GDM1 (cell line): ENCODE results near the gene SPON1.
"Not testable (repeated sequence)": the region's sequence is repeated elsewhere in the genome, so short reads cannot be mapped to it uniquely, and the experiment has no call there.

Experiments used
- DNase-seq: peaks from one replicate; lab custom pipeline; 2025; lab: John Stamatoyannopoulos, UW

Gene SPON1

DNA sequence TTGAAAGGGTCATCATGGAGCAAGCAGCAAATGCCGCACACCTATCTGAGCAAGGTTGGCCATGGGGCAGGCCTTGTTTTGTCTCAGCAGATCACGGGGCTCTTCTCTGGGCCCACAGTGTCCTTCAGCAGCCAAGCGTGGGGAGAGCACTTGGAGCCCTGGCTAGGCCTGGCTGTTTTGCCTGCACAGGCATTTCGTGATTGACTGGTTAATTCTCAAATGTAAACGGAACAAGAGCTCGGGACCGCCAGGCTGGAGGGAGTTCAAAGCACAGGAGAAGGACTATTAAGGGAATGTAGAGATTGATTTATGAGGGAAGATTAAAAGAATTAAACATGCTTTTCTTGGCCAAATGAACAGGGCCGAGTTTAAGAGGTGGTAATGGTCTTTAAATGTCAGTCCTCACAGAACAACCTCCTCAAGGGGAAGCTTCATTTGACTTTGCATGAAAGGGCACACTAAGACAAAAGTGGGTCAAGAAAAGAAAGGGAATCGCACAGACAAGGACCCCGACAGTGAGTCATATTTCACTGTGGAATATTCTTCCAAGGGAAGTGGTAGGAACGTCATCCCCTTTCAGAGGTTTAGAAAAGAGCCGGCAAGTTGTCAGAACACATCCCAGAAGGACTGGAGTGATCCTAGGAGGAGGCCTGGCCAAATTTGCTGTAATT lies 20.7 kb downstream of the SPON1 start:
- no peak for DNase-seq

DNA sequence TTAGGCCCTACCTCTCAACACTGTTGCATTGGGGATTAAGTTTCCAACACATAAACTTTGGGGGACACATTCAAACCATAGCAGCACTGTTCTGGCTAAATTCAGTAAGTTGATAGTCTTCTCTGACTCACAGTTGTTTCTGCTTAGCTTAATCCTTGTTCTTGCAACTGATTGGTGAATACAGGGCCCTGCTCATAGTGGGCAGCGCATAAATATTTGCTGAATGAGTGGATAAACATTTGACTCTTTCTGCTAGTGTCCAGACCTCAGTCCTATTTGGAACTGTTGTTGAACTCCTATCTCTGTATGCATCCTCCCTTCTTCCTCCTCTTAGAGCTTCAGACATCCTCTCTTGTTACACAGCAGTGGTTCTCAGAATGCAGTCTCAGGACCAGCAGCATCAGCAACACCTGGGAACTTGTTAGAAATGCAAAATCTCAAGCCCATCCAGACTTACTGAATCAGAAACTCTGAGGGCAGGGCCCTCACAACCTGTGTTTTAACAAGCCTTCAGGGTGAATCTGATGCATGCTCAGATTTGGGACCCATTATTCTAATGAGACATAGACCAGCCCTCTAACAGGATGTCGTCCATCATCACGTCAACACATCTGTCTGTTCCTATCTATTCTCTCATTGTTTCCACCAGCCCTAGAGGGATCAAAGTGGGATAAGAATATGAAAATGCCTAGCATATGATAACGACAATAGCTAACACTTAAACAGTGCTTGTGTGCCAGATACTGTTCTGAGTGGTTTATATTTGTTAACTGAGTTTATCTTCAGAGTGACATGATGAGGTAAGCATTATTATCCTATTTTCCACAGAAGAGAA lies 22.3 kb downstream of the SPON1 start:
- DNase-seq: no peak

DNA sequence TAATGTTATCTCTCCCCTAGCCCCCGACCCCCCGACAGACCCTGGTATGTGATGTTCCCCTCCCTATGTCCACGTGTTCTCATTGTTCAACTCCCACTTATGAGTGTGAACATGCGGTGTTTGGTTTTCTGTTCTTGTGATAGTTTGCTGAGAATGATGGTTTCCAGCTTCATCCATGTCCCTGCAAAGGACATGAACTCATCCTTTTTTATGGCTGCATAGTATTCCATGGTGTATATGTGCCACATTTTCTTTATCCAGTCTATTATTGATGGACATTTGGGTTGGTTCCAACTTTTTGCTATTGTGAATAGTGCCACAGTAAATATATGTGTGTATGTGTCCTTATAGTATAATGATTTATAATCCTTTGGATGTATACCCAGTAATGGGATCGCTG lies 24.2 kb downstream of the SPON1 start:
- DNase-seq: not testable (repeated sequence)

DNA sequence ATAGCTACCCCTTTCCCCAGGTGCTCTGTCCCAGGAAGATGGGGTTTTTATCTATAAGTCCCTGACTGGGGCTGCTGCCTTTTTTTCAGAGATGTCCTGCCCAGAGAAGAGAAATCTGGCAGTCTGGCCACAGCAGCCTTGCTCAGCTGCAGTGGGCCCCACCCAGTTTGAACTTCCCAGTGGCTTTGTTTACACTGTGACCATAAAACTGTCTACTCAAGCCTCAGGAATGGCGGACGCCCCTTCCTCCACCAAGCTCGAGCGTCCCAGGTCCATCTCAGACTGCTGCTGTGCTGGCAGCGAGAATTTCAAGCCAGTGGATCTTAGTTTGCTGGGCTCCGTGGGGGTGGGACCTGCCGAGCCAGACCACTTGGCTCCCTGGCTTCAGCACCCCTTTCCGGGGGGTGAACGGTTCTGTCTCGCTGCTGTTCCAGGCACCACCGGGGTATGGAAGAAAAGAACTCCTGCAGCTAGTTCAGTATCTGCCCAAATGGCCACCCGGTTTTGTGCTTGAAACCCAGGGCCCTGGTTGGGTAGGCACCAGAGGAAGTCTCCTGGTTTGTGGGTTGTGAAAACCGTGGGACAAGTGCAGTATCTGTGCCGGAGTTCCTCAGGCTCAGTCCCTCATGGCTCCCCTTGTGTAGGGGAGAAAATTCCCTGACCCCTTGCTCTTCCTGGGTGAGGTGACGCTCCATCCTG lies 29.8 kb downstream of the SPON1 start:
- DNase-seq: not testable (repeated sequence)

DNA sequence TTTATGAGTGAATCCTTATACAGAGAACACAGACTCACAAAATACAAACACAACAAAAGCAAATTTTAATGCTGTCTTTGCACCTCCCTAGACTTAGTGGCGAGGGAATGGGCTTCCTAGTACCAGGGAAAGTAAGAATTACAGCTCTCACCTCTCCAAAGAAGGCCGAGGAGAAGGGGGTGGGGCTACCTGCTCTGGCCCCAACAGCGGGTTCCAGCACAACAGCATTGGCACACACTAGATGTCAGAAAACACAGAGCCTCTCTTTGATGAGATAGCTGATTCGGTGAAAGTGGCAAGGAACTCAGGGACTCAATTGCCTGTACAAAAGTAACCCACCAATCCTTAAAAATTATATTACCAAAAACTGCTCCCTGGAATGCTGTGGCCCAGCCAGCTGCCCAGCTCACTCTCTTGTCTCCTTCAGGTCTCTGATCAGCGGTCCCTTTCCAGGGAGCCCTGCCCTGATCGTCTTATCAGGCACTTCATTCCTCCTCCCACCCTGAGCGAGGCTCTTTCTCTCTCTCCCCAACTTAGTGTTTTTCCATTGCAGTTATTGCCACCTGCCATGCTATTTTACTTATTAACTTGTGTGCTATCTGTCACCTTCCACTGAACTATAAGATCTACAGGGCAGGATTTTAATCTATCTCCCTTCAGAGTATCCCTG lies 30.7 kb downstream of the SPON1 start:
- DNase-seq: no peak

DNA sequence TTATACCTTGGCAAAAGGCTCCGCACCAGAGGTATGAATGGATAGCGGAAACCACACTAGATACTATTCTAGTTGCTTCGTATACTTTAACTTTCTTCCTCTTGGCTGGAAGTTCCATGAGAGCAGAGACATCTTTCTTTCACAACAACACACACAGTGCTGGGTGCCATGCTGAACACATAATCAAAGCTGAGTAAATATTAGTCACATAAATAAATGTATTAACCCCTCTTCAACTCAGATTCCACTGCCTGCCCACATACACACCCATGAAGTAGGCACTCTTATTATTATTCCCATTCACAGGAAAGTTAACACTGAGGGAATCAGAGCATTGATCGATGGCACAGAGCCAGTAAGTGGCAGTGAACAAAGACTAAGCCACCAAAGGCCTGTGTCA lies 35.4 kb downstream of the SPON1 start:
- DNase-seq: no peak

DNA sequence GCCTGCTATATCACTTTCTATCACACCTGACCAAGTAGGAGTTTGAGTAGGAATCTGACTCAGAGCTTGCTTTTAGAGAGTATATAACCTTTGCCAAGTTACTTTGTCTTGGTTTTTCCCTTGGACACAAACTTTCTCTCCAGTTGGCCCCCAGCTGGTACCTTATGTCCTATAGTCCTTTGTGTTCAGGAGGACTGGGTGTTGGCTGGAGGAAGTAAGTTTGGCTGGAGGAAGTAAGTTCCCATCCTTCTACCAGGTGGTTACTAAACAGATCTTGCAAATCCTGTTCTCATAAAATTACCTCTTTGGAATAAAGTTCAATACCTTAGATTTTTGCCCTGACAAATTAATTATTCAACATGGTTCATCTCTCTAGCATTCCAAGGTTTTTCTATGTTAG lies 37.2 kb downstream of the SPON1 start:
- DNase-seq: no peak

DNA sequence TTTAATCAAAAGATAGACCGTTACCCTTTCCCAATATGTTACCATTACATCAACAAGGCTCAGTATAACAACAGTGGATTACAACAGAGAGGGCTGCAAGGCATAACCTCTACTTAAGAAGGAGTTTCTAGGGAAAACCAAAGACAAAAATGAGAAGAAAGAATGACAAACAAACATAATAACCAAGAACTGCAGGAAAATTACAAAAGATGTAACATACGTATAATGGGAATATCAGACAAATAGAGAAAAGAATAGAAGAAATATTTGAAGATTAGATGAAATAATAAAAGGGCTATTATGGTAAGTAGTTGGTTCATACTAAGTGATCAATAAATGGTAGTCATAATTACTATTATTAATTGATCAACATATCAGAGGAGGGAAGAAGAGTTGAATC lies 39.1 kb downstream of the SPON1 start:
- DNase-seq: no peak

DNA sequence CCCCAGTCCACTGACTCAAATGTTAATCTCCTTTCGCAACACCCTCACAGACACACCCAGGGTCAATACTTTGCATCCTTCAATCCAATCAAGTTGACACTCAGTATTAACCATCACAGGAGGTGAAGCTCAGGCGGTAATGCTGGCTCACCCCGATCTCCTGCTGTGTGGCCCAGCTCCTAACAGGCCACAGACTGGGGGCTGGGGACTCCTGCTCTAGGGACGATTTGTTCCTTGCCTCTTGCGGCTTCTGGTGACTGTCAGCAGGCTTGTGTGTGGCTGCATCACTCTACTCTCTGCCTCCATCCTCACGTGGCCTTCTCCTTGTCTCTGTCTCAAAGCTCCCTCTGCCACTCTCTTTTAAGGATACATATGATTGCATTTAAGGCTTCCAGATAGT lies 45.0 kb downstream of the SPON1 start:
- DNase-seq: no peak

DNA sequence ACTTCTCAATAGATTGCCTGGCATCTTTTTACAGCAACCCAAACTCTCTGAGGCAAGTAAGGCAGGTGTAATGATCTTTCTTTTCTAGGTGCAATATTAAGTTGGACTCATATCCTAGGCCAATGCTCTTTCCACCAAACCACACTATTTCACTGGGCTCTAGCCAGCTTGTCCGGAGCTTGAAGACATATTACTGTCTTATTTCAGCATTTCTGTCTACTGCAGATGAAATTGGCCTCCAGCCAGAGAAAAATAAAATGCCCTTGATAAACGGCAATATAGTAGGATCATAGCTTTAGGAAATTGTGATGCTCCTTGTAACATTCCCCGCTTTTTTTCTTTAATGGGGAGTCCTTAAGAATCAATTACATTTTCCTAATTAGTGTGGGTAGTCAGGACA lies 48.1 kb downstream of the SPON1 start:
- DNase-seq: no peak

DNA sequence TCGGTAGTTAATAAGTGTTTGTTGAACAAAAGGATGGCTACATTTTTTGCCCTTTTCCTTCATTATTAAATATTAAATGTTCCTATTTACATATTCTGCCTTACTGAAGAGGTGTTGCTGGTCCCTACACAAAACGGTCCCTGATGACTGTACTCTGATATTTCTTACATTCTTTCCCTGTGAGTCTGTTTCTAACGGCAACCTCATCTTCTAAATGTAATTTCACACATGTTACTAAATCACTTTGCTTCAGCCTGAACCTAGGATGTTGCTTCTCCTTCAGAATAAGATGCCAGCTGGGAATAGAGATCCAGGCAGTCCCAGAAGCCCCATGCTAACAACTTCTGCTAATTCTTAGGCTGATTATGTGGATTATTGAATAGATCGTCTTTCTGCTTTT lies 50.3 kb downstream of the SPON1 start:
- DNase-seq: no peak

DNA sequence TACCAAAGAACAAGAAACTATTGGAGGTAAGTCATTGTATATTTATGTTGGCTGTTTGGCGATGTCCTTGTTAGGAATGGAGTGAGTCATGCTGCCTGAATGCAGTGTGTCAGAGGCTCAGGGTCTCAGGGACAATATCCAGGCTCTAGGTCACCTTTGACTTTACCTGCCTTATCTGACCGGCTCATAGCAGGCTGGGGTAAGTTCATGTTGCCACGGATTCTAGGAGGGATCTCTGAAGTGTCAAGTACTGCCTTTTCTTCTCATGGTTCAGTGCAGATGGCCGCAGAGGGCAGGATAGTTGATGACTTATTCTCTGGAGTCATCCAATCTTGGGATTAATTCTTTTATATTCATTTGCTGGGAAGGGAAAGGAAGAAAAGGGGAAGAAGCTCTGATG lies 53.2 kb downstream of the SPON1 start:
- no peak for DNase-seq

DNA sequence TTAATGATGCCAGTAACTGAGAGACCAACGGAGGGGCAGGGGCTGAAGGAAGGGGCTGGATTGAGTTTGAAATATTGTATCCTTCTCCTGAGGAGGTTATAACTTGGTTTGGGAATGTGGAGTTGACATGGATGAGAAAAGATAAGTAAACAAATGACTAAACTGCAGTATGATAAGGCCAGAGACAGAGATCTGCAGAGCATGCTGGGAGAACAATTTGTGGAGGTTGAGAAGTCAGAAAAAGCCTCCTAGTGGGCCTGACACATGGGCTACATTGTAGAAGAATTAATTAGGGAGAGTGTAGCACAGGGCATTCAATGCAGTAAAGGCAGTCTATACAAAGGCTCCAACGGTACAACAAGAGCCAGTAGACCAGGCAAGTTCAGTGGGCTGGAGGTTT lies 55.9 kb downstream of the SPON1 start:
- DNase-seq: no peak

DNA sequence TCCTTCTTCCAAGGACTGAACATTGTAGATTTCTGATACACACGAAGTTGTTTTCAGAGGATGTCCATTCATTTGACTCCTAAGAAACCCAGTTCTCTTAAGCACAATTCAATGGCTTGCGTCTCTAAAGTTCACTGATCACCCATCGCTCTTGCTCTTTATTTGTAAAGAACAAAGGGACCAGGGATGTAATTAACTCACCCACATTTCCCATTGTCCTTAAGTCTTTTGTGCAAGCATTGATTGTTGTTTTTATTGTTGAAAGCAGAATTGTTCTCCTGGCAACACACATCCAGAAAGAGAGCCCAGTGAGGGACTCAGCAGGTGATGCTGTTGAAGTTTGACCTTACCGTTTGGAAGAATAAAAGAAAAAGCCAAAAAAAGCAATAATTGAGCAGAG lies 59.2 kb downstream of the SPON1 start:
- no peak for DNase-seq

DNA sequence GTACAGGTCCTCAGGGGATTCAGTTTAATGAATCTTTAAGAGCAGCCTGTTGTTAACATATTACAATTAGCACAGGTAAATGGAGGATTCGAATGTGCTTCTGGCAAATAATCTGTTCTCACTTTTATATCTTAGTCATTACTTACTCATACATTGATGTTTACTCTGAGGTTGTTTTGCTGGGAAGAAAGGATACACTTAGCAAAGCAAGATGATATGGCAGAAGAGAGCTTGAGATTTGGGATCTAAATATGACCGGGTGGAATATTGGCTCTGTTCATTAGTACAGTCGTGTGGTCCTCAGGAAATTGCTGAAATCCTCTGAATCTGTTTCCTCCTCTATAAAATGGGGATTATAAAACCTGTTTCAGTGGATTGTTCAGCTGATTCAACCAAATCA lies 59.7 kb downstream of the SPON1 start:
- DNase-seq: no peak

DNA sequence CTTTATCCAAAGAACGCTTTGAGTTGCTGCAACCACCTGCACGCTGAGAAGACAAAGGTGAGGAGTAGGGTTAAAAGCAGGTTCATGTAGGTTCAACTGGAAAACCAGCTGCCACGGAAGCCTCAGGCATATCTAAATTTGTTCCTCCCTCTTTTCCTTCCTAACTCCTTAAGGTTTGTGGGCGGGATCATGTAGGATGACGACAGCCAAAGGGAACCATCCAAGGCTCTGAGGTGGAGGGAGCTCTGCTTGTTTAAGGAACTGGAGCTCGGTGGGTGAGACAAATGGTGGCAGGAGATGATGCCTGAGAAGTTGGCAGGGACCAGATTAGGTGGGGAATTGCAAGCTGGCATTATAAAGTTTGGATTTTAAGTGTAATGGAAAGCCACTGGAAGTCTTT lies 60.3 kb downstream of the SPON1 start:
- no peak for DNase-seq

DNA sequence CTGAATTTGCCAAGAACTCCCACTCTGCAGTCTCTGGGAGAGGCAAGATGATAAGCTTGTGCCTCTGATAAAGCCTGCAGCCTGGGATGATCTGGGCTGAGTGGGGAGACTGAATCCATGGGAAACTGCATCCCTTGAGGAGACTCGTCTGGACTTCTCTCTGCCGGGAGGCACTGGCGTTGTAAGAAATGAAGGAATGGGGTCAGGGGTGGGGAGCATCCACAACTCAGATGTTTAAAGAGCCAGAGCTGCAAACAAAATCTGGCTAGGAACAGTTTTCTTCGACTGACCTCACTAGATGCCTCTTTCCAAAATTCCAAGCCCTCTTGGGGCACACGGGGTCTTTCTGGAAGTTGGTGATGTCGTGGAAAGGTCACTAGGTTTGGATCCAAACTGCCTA lies 64.4 kb downstream of the SPON1 start:
- DNase-seq: no peak

DNA sequence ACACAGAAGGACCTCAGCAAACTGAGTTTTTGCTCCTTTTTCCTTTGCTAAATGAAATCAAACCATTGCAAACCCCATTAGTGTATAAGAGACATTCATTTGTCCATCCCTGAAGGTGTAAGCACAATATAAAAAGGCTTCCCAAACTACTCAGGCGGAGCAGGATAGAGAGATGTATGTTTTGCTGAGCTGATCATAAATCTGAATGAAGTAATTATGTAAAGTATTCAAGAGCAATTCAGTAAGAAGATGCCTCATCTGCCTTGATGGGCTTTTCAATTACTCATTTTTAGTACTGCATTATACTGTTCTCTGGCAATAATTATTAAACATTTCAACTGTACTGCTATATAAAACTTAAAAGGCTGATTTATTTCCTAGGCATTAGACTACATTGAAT lies 65.0 kb downstream of the SPON1 start:
- DNase-seq: no peak

DNA sequence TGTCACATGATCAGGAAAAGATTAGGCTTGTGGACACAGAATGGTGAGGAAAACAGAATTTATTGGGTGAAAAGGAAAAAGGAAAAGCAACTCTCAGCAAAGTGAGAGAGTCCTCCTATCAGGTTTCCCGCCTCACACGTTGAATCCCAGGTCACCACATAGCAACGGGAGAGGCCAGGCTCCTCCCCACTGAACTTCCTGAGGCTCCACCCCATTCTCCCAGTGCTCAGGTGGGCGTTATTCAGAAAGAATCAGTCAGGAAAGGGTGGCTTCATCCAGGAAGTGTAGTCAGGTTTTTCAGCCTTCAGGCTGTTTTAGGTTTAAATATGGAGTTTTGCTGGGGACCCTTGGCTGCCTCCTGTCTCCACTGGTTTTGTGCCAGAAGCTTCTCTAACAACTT lies 66.9 kb downstream of the SPON1 start:
- no peak for DNase-seq

DNA sequence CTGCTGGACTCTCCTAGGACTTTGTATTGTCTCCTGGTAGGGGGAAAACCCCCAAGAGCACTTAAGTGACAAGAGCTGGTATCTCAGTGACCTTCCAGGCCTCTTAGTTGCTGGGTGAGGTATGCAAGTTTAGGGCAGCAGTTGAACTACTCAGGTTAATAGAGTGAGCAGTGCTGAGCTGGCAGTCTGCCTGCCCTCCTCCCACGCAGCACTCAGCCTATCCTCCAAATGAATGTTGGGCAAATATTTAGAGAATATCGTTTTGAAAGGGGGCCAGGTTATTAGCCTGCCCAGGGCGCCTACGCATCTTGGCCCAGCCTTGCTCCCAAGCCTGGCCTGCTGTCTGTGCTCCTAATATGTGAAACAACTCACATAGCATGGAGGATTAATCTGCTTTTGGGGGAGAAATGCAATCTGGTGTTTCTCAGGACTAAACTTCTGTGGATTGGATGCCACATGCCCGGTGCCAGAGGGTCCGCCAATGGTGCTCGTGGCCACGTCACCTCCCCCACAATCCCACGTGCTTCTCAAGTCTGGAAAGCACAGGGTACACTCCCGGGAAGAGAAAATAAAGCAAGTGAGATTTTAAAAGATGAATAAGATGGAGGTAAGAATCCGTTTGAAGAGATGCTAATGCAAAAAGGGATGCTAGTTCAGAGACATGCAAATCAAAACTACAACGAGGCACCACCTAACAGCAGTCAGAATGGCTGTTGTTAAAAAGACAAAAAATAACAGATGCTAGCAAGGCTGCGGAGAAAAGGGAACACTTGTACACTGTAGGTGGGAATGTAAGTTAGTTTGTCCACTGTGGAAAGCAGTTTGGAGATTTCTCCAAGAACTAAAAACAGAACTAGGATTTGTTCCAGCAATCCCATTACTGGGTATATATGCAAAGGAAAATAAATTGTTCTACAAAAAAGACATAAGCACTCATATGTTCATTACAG lies 67.7 kb downstream of the SPON1 start:
- DNase-seq: no peak

DNA sequence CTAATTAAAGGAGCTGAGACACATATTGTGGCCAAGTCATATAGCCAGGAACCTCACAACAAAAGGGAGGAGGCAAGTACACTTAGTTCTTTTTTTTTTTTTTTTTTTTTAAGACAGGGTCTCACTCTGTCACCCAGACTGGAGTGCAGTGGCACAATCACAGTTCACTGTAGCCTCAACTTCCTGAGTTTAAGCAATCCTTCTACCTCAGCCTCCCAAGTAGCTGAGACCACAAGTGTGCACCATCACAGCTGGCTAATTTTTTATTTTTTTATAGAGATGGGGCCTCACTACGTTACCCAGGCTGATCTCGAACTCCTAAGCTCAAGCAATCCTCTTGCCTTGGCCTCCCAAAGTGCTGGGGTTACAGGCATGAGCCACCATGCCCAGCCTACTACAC lies 73.0 kb downstream of the SPON1 start:
- DNase-seq: not testable (repeated sequence)
